Spleen (tissue), 7 donors: Measurements from ENCODE around the gene TUBD1.

Experiments used
- POLR2A ChIP-seq, 3 donors: fragments of 450-650 bp; IDR thresholded peaks; one replicate each; pipeline ENCODE4 v1.5.1; 2017; ENCODE audit warnings: antibody characterized with exemption in 3 of 3, mild to moderate bottlenecking in 1 of 3
- TF ChIP-seq, protein P1 (sequence below), 11 experiments: fragments of 200-600 bp in 7 of 11; fragments of 450-650 bp in 4 of 11; sonication (generic) in 4 of 11; IDR thresholded peaks in 8 of 11; conservative IDR thresholded peaks in 3 of 11; 1 replicate in 7 of 11; 2 replicates in 4 of 11; pipeline versions ENCODE4 v1.4.0 to v1.8.0; 2016 to 2021; ENCODE audit warnings: antibody characterized with exemption in 11 of 11, inconsistent platforms in 4 of 11, mild to moderate bottlenecking in 1 of 11
- donor health status: DM: no; HTN: no; CAD: no; lungs with moderate emphysema.
- donor health status: DM: no; HTN: no; CAD: no.
- donor health status: DM: no; HTN: no; CAD: no.

DNA sequence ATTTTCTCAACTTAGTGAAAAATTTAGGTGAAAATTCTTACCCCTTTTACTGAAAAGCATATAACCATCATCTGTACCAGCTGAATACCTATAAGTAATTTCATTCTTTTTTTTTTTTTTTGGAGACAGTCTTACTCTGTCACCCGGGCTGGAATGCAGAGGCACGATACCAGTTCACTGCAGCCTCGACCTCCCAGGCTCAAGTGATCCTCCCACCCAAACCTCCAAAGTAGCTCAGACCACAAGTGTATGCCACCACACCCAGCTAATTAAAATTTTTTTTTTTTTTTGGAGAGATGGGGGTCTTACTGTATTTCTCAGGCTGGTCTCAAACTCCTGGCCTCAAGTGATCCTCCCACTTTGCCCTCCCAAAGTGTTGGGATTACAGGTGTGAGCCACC lies 33.8 kb downstream of the TUBD1 start:
- TF ChIP-seq, protein P1, sequence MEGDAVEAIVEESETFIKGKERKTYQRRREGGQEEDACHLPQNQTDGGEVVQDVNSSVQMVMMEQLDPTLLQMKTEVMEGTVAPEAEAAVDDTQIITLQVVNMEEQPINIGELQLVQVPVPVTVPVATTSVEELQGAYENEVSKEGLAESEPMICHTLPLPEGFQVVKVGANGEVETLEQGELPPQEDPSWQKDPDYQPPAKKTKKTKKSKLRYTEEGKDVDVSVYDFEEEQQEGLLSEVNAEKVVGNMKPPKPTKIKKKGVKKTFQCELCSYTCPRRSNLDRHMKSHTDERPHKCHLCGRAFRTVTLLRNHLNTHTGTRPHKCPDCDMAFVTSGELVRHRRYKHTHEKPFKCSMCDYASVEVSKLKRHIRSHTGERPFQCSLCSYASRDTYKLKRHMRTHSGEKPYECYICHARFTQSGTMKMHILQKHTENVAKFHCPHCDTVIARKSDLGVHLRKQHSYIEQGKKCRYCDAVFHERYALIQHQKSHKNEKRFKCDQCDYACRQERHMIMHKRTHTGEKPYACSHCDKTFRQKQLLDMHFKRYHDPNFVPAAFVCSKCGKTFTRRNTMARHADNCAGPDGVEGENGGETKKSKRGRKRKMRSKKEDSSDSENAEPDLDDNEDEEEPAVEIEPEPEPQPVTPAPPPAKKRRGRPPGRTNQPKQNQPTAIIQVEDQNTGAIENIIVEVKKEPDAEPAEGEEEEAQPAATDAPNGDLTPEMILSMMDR (IDR thresholded peaks at IDR 0.05 in 8 of 11, conservative IDR thresholded peaks at IDR 0.05 in 3 of 11): no peak
- TF ChIP-seq POLR2A (IDR thresholded peaks at IDR 0.05): no peak
